AG04450 (cell line): Measurements from ENCODE around the gene EGF. TPM values are rescaled to one million over a fixed set of nuclear protein-coding genes. Genes with fewer than 3 reads are reported as not detected.

Experiments
- CTCF ChIA-PET: fragments of 300-600, 350-600 bp; formaldehyde crosslinking; extraction: SDS; loops from one replicate; lab custom pipeline; 2022; ENCODE audit warnings: antibody characterized with exemption, inconsistent platforms; lab: Charles Lee
- POLR2A ChIA-PET: fragments of 350-600 bp; formaldehyde crosslinking; extraction: SDS; loops from one replicate; lab custom pipeline; 2021; ENCODE audit warnings: antibody characterized with exemption, inconsistent platforms; lab: Yijun Ruan, JAX
- DNase-seq: peaks from one replicate; pipeline ENCODE4 v3.0.0-alpha.2; 2011; ENCODE audit warnings: low read depth, low spot score
- H3K27ac ChIP-seq: one replicate; pipeline ENCODE4 v1.5.1; 2012; ENCODE audit warnings: low read depth, low read length, control low read depth
- H3K27me3 ChIP-seq: one replicate; pipeline ENCODE4 v1.6.0; 2012; ENCODE audit warnings: low read length; ENCODE audit not compliant: control insufficient read depth, insufficient read depth
- H3K4me3 ChIP-seq: 2 replicates; pipeline ENCODE4 v1.5.1; 2011; ENCODE audit warnings: mild to moderate bottlenecking, low read depth, low read length, control low read depth
- H3K9me3 ChIP-seq: 2 replicates; pipeline ENCODE4 v1.5.1; 2012; ENCODE audit warnings: low read length; ENCODE audit not compliant: control insufficient read depth, insufficient read depth
- polyA plus RNA-seq: library from polyadenylated mRNA; depleted of rRNA; stranded (reverse); fragments of >200 nt; gene quantifications from 2 replicates; pipeline ENCODE4 v1.2.3, GENCODE V29; 2011
- TF ChIP-seq, protein P1 (sequence below): IDR thresholded peaks from 2 replicates; pipeline ENCODE4 v1.5.1; 2011; ENCODE audit warnings: low read depth, low read length, control low read depth, inconsistent platforms

EGF gene
- polyA plus RNA-seq, 1 experiment: 0.14 TPM

DNA sequence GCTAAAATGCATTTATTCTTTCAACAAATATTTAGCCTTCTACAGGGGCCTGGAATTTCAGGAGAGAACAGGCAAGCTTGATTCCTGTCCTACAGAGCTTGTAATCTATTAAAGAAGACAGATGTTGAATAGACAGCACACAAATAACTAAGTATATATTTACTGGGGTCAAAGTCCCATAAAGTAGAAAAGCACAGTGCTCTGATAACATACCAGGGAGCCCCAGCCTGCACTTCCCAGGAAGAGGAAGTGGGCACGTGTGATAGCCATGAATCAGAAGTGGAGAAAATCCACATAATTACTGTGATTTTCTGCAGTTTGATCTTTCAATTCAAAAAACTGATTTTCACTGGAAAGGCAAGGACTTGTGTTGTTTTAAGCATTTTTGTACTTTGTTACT lies 129.1 kb downstream of the EGF start:
- ChIA-PET CTCF (no interaction called here), POLR2A (no interaction called here)
- no peak overlapping the region for H3K4me3 ChIP-seq
- H3K27ac ChIP-seq: no peak overlapping the region
- no peak for DNase-seq
- H3K27me3 ChIP-seq: peaks cover 2% of the 10 kb centered on the region
- no peaks in the 10 kb centered on the region for H3K9me3 ChIP-seq
- TF ChIP-seq, protein P1, sequence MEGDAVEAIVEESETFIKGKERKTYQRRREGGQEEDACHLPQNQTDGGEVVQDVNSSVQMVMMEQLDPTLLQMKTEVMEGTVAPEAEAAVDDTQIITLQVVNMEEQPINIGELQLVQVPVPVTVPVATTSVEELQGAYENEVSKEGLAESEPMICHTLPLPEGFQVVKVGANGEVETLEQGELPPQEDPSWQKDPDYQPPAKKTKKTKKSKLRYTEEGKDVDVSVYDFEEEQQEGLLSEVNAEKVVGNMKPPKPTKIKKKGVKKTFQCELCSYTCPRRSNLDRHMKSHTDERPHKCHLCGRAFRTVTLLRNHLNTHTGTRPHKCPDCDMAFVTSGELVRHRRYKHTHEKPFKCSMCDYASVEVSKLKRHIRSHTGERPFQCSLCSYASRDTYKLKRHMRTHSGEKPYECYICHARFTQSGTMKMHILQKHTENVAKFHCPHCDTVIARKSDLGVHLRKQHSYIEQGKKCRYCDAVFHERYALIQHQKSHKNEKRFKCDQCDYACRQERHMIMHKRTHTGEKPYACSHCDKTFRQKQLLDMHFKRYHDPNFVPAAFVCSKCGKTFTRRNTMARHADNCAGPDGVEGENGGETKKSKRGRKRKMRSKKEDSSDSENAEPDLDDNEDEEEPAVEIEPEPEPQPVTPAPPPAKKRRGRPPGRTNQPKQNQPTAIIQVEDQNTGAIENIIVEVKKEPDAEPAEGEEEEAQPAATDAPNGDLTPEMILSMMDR: no peak

DNA sequence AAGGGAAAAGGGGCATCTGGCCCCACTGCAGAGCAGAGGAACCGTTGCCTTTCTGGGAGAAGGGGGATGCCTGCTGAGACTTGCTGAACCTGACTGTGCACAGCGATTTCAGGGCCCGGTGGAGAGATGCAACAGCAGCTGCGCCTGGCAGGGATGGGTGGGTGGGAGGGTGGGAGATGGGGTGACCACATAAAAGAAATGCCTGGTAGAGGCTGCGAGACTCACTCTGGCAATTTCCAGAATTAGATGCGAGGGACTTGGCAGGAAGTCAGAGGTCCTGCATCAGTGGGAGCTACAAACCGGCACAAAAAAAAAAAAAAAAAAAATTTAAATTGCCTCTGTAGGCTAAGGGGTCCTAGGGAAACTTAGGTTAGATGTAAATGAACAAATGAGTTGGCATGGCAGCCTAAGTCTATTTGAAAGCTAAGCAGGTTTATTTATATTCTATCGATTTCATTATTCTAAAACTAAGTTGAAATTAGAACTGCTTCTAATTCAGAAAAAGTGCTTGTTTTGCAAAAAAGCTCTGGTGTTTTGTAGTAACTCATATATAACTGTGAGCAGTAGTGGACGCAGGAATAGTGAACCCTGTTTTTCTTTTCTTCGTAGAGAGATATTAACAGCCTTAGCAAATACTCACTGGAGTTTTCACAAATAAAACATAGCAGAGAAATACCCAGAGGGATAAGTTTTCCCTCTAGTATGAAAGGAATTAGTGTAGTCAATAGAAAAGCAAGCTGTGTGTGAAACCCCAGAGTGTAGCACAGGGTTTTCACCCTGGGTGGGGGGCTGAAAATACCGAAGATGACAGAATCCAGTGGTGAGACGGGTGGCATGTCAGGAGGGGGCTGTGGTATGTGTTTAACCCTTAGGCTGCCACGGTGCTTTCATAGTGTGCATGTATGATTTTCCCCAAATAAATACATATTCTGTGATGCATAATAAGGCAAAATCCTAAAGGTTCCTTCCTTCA lies 130.1 kb downstream of the EGF start:
- POLR2A ChIA-PET: interaction anchor here (0.6 to 1.2 kb wide), 3 partner anchors 31 to 232 kb away, joined by 3 to 7 read pairs (median 6); partner anchors contain the start of gene ELOVL6
- H3K27ac ChIP-seq: no peak overlapping the region
- no peaks in the 10 kb centered on the region for H3K9me3 ChIP-seq
- no peak for DNase-seq
- H3K27me3 ChIP-seq: no peaks in the 10 kb centered on the region
- H3K4me3 ChIP-seq: no peak overlapping the region
- TF ChIP-seq, protein P1: no peak
- CTCF ChIA-PET: interaction anchor here (1.0 to 2.4 kb wide), 5 partner anchors 8 to 476 kb away, joined by 3 to 5 read pairs (median 4); no protein-coding TSS in a partner anchor

DNA sequence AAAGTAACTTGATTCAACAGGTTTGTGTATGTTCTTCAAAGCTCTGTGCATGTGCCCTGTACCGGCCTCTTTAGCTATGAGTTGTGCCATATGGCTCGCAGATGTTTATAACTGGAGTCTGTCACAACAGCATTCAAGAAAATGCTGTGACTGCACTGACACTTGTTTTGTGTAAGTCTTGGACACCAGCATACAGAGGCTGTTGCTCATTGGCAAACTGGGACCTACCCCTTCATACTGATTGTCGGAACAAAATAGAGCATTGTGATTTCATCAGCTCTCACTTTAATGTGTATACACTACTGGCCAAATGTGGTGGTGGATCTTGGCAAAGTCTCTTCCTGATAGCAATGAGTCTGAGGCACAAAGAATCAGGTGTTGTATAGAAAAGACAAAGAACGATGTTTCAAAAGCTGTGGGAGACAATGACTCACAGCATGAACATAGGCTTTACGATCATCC lies 133.9 kb downstream of the EGF start:
- ChIA-PET CTCF (interaction anchor here (1.1 to 1.6 kb wide), 2 partner anchors 41 to 168 kb away, joined by 4 to 6 read pairs; no protein-coding TSS in a partner anchor), POLR2A (no interaction called here)
- no peak overlapping the region for H3K4me3 ChIP-seq
- peak; percentile 15 for DNase-seq
- TF ChIP-seq, protein P1: no peak
- H3K9me3 ChIP-seq: no peaks in the 10 kb centered on the region
- no peak overlapping the region for H3K27ac ChIP-seq
- no peaks in the 10 kb centered on the region for H3K27me3 ChIP-seq

DNA sequence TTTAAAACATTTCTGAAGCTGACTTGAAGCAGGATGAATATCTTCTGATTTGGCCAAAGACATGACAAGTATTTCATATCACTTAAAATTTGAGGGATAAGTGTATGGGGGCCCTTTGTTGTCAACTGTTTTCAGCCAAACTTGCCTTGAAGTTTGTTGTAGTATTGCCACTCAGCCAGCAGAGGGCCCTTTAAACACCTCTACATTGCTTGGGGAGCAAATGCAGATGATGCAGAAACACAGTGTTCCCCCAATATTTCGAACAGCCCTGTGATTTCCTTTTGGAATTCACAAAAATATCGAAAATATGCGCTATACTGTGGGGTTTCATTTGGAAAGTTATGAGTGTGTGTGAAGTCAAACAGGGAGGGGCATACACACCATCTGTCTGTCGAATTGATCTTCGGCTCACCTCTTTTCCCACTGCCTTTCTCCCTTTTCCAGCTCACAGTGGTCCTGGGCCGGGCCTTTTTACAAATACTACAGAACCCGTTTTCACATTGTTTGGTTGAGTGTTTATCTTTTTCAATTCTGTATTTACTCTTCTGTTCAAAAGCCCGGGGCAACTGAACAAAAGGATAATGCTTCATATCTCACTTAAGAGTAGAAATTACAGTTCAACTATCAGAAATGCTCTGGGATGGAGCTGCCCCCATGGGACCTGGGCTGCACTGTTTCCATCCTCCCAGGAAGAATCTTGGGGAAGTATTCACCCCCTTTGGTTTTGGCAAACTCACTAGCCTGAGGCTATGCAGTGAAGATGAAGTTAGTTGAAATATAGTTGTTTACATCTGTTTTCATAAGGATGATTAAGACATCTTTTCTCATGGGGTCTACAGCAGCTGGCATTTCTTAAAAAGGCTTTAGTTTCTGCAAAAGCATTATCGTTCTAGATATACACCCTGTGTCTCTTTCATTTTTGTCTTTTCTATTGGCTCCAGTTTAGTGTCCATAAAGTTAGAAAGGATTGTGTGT lies 137.6 kb downstream of the EGF start:
- TF ChIP-seq, protein P1: peak; percentile 88
- H3K4me3 ChIP-seq: no peak overlapping the region
- H3K27ac ChIP-seq: no peak overlapping the region
- no peaks in the 10 kb centered on the region for H3K9me3 ChIP-seq
- peak; percentile 20 for DNase-seq
- H3K27me3 ChIP-seq: no peaks in the 10 kb centered on the region
- ChIA-PET CTCF (interaction anchor here (0.5 to 3.8 kb wide), 54 partner anchors 7 to 1980 kb away, joined by 3 to 28 read pairs (median 4); partner anchors contain the start of gene ELOVL6), POLR2A (no interaction called here)
